Measurements from ENCODE around the gene HOXA11. TPM values are rescaled to one million over a fixed set of nuclear protein-coding genes. Genes with fewer than 3 reads are reported as not detected.

The HOXA11 gene
- 0.22 TPM in 1 of 2 replicates, not detected in the other for total RNA-seq

- no peak for DNase-seq (ENCODE audit: low read depth in 2 of 2)
Observed at GRCh38 chr7:27185013-27185853, at the start of gene HOXA11. Gene HOXA11, minus strand, starts transcription at chr7:27185232. Its CDS starts 88 bp downstream, at chr7:27185144.

- no peak for DNase-seq (ENCODE audit: low read depth in 2 of 2)
Observed at GRCh38 chr7:27229448-27229847, 44.4 kb upstream of the HOXA11 start.

GRCh38 chr7:27224983-27225934 lies 40.2 kb upstream of the HOXA11 start:
- DNase-seq (ENCODE audit: low read depth in 2 of 2), result no peak

GRCh38 chr7:27223941-27224575 lies 39.0 kb upstream of the HOXA11 start:
- no peak for DNase-seq (ENCODE audit: low read depth in 2 of 2)

GRCh38 chr7:27221201-27221797 lies 36.3 kb upstream of the HOXA11 start:
- DNase-seq (ENCODE audit: low read depth in 2 of 2), result no peak

GRCh38 chr7:27220440-27220955 lies 35.5 kb upstream of the HOXA11 start:
- no peak for DNase-seq (ENCODE audit: low read depth in 2 of 2)

GRCh38 chr7:27219821-27220220 lies 34.8 kb upstream of the HOXA11 start:
- DNase-seq (ENCODE audit: low read depth in 2 of 2), result no peak

- no peak for DNase-seq (ENCODE audit: low read depth in 2 of 2)
Observed at GRCh38 chr7:27217951-27218350, 32.9 kb upstream of the HOXA11 start.

- no peak for DNase-seq (ENCODE audit: low read depth in 2 of 2)
Observed at GRCh38 chr7:27215356-27215755, 30.3 kb upstream of the HOXA11 start.

GRCh38 chr7:27214239-27214950 lies 29.4 kb upstream of the HOXA11 start:
- no peak for DNase-seq (ENCODE audit: low read depth in 2 of 2)

- DNase-seq (ENCODE audit: low read depth in 2 of 2), result no peak
Observed at GRCh38 chr7:27213433-27214238, 28.6 kb upstream of the HOXA11 start.

GRCh38 chr7:27212497-27213432 lies 27.7 kb upstream of the HOXA11 start:
- DNase-seq (ENCODE audit: low read depth in 2 of 2), result no peak

- DNase-seq (ENCODE audit: low read depth in 2 of 2), result no peak
Observed at GRCh38 chr7:27211764-27212204, 26.8 kb upstream of the HOXA11 start.

GRCh38 chr7:27211084-27211446 lies 26.0 kb upstream of the HOXA11 start:
- no peak for DNase-seq (ENCODE audit: low read depth in 2 of 2)

GRCh38 chr7:27210441-27211083 lies 25.5 kb upstream of the HOXA11 start:
- DNase-seq (ENCODE audit: low read depth in 2 of 2), result peak; percentile 46 to 51

- no peak for DNase-seq (ENCODE audit: low read depth in 2 of 2)
Observed at GRCh38 chr7:27209933-27210440, 25.0 kb upstream of the HOXA11 start.

GRCh38 chr7:27208998-27209397 lies 24.0 kb upstream of the HOXA11 start:
- DNase-seq (ENCODE audit: low read depth in 2 of 2), result no peak

Measured in lung microvascular endothelial cell (primary cell).